ENCODE data around the gene TFAP2A.

The TFAP2A gene

DNA sequence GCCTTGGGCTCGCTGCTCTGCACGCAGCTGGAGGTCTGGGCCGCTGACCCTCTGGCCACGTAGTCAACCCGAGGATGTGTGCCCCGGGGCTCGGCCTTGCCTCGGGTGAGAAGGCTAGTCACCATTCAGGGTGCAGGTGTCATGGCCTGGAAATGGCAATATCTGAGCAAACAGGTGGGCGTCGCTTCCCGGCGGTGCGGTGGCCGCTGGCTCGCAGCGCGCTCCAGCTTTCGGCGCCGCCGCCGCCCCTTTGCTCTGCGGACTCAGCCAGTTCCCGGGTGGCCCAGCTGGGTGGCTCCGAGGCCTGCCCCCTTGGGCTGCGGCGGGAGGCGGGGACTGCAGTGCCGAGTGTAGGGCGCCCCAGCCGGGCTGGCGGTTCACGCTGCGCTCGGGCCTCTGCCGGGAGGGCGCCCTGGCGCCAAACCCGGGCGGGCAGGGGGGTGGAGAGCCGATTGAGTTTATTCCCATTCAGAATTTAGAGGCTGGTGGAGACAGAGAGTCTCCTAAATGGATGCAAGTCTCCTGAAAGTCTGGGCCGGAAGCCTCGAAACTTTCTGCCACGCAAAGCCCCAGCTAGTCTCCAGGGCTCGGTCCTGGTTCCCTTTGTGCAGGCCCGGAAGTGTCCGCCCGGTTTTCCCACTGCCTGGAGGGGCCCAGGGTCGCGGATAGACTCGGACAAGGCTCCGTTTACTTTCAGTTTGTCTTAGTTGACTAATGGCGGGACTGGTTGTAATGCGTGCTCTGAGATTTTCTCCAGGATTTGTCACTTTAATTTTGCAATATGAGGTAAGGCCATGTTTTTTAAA, 11.3 kb upstream of the TFAP2A start:
- no peak for DNase-seq

GRCh38 chr6:10425176-10425974, 10.5 kb upstream of the TFAP2A start:
- DNase-seq, result no peak

DNA sequence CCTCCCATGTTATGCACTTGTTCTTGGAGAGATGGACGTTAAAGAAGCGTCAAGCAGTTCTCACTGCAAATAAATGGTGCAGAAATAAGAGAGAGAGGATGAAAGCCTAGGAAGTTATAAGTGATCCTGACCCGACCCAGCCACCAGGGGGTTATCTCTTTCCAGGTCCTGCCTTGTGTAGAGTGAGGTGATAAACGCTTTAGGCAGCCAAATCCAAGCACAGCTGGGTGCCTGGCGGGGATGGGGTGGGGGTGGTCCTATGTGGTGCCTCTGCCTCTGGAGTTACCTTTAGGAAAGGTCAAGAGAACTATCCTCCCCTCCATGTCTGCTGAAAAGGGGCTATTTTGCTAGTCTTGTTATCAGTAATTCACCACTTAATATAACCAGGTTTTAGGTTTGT, 9.2 kb upstream of the TFAP2A start:
- no peak for DNase-seq

DNA sequence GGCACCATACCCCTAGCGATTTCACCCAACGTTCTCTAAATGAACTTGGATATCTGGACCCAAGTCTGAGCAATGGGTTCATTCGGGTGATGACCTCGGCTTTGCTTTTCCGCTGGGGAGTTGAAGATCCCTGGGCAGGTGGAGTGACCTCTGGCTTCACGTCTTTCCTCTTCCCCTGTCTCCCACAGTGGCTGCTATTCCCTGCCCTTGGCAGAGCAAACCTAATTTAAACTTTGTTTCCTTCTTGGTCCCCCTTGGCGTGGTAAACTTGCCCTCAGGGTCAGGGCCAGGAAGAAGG, 7.8 kb upstream of the TFAP2A start:
- no peak for DNase-seq

DNA sequence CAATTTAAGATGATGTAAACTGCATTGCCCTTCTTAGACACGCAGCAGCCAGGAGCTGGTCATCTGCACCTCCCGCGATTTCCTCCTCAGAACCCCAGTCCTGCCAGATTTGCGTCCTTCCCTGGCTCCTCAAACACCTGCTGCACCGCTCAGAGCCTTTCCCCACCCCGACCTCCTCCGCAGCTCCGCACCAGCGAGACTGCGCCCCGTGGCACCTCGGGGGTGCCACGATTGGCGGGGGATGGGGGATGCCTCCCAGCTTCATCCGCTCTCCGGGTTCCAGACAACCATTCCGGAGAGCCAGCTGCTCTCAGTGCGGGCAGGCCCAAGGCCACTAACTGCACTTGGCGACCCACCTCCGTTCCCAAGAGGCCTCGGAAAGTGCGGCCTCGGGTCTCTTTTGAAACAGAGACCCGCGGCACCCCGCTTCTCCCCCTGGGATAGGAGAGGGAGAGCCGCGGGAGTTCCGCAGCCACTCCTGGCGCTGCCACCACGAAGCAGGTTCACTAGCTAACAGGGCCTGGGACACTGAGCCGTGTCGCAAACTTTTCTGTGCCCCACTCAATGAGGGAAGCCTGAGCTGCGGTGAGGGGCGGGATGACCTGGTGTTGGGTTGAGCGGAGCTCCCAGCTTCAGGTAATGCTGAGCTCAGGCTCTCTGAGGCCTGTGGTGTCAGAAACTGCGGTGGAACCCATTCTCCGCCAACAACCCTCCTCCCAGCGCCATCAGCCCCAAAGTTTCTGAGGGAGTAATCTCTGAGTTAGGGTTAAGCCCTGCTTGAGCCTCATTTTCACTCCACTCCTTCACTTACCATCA, 7.3 kb upstream of the TFAP2A start:
- DNase-seq, result no peak

- no peak for DNase-seq
Observed at GRCh38 chr6:10421158-10421920, 6.5 kb upstream of the TFAP2A start.

GRCh38 chr6:10420546-10421157, 5.8 kb upstream of the TFAP2A start:
- no peak for DNase-seq

DNA sequence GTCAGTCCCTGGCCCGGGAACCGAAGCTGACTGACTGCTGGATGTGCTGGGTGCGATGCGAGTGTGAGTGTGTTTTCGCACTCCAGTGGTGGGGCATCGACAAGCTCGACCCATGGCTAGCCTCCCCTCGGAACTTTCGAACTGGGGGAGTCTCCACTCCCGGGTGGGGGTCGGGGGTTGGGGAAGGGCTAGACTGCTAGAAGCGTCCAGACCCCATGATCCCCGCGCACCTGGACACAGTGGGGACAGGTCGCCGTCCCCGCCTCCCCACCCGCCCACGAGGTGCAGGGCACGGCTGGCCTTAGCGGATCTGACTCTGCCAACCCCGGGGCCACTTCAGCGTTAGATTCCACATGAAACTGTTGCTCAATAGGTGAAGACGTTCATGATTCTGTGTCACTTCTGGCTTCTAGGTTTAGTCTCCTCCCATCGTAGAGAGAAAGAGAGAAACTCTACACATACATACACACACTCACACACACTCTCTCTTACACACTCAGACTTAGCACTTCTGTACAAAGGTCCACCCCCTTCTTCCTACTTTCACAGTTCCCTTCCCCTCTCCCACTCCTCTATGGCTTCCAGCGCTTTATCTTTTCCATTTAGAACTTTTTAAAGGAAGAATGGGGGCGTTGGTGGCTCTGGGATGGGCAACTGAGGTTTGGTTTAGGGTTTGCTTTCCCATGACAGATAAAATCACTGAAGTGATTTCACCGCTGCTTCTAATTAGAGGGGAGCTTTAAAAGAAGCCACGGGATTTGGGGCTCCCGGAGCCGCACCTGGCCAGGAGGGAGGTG, 5.1 kb upstream of the TFAP2A start:
- DNase-seq, result no peak

- no peak for DNase-seq
Observed at GRCh38 chr6:10418862-10419748, 4.2 kb upstream of the TFAP2A start.

DNA sequence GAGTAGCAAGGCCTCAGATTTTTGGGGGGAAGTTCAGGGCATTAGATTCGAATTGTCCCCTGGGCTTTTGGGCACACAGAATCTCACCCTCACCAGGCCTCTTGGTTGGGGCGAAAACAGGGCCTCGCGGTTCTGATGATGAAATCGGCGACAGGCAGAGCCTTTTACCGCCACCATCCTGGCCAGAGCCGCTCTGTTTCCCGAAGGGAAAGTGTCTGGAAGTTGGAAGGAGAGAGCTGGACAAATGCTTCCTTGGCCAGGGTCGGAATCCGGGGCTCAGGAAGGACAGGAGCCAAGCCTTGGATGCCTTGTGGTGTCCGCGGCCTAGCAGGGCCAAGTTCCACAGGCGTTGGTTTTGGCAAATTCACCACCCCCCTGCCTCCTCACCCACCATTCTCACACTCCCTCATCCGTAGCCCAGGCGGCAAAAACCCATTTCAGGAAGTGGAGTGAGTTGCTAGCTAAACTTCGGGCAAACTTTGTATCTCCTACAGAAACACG, 3.5 kb upstream of the TFAP2A start:
- DNase-seq, result no peak

DNA sequence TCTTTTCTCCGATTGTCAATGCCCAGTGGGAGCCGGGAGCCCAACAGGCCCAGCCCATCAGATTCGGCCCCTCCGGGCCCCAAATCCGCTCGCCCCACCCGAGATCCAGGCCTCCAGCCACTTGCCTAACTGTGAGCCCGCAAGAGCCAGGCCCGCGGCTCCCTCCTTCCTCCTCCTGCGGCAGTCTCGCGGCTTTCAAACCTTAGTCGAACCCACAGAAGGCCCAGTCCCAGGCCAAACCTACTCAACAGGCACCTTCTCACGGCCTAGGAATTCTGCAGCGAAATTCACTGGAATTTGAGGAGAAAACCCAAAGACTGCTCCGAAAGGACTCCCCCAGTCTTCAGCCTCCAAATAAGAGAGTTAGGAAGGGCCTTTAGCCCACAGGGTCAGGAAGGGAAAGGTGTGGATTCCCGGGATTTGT, 2.8 kb upstream of the TFAP2A start:
- no peak for DNase-seq

- DNase-seq, result no peak
Observed at GRCh38 chr6:10416863-10417641, 2.2 kb upstream of the TFAP2A start.

- no peak for DNase-seq
Observed at GRCh38 chr6:10416516-10416862, 1.6 kb upstream of the TFAP2A start.

GRCh38 chr6:10415617-10416480, 975 bp upstream of the TFAP2A start:
- DNase-seq, result no peak

DNA sequence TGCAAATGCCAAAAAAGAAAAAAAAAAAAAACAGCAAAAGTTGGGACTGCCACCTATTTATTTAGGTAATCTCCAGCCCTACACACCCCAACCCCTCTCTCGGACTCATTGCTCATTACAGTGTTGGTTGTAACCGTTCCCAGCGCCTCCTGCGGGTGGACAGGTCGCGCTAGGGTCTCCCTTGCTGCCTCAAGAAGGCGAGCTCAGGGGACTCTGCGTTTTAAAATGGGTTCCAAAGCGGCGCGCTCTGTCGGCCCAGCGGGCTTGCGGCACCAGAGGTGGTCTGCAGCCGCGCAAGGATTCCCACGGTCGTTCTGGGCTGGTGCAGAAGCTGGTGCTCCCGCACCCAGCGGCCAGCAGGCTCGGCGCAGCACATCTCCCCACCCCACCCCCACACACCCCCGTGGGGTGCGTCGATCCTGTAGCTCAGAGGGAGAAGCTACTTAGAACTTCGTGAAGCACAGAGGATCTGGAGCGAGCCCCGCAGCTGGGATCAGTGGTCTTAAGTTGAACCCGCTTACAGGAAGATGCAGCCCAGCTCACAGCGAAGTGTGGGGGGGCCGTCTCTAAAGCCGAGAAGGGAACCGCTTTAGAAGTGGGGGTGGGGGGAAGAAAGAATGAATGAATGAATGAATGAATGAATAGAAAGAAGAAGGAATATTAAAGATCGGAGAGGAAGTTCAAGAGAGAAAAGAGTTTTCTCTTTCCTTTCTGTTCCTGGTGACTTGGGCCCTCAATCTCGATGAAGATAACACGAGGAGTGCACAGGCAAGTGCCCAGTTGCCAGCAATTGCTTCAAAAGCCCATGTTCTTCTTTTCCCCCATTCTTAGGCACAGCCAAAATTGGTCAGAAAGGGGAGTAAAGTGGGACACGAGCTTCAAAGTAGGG, 780 bp downstream of the TFAP2A start:
- no peak for DNase-seq

- DNase-seq, result no peak
Observed at GRCh38 chr6:10413262-10413849, 1.5 kb downstream of the TFAP2A start.

All from CD4-positive, alpha-beta T cell treated with Interferon gamma for 1 hour (primary cell).